GM12878 (cell line): ENCODE data around the gene HAO1. TPM values are rescaled to one million over a fixed set of nuclear protein-coding genes. Genes with fewer than 3 reads are reported as not detected.

Experiments
- ATAC-seq: fragments of 200-7000 bp; cut with Tn5 transposase; 3 replicates; pipeline ENCODE4 v1.9.1; 2020; ENCODE audit warnings: mild to moderate bottlenecking, moderate library complexity
- BruUV-seq: library from RNA; stranded (reverse); fragments of 400-500 nt; replicated peaks from 2 replicates; lab custom pipeline; 2021; lab: Mats Ljungman, UMichigan
- CTCF ChIA-PET: fragments of 300-600 bp; sonication (Branson Sonifier 250); formaldehyde crosslinking; extraction: SDS; loops from one replicate; lab custom pipeline; 2021; ENCODE audit warnings: inconsistent platforms; lab: Yijun Ruan, JAX
- POLR2A ChIA-PET: fragments of 350-600 bp; formaldehyde crosslinking; extraction: SDS; loops from one replicate; lab custom pipeline; 2021; ENCODE audit warnings: inconsistent platforms; lab: Charles Lee
- RAD21 ChIA-PET: fragments of 300-600 bp; sonication (Branson Sonifier 250); formaldehyde crosslinking; loops from one replicate; lab custom pipeline; 2023; ENCODE audit warnings: antibody characterized with exemption; ENCODE audit not compliant: unreplicated experiment; lab: Charles Lee
- SMC1A ChIA-PET: fragments of 300-600 bp; sonication (Branson Sonifier 250); formaldehyde crosslinking; loops from one replicate; lab custom pipeline; 2023; ENCODE audit not compliant: unreplicated experiment, uncharacterized antibody; lab: Charles Lee
- DNase-seq: peaks from one replicate; pipeline ENCODE4 v3.0.0-alpha.2; 2011; ENCODE audit warnings: low read depth, low spot score
- FAIRE-seq: peaks from 3 replicates; lab custom pipeline; 2011; peaks lifted over from hg19 to GRCh38; lab: Jason Lieb, UNC
- H2AFZ ChIP-seq: 2 replicates; pipeline ENCODE4 v1.6.0; 2011; ENCODE audit warnings: low read depth, low read length, control low read depth; ENCODE audit not compliant: control insufficient read depth
- H3K27ac ChIP-seq: 2 replicates; pipeline ENCODE4 v1.5.1; 2011; ENCODE audit warnings: control low read depth; ENCODE audit not compliant: control insufficient read depth, insufficient read depth
- H3K27me3 ChIP-seq, 2 experiments: replicated peaks in 1 of 2; 2 replicates each; pipeline versions ENCODE4 v1.6.0 to v1.6.1; 2011; ENCODE audit warnings: low read length in 1 of 2; ENCODE audit not compliant: control insufficient read depth in 2 of 2, insufficient read depth in 2 of 2
- H3K36me3 ChIP-seq, 2 experiments: 2 replicates each; pipeline ENCODE4 v1.5.1; 2011; ENCODE audit warnings: low read length in 1 of 2; ENCODE audit not compliant: control insufficient read depth in 2 of 2, insufficient read depth in 2 of 2
- H3K4me1 ChIP-seq: 2 replicates; pipeline ENCODE4 v1.6.1; 2011; ENCODE audit warnings: mild to moderate bottlenecking, low read length, moderate library complexity, mixed read lengths; ENCODE audit not compliant: control insufficient read depth, insufficient read depth
- H3K4me2 ChIP-seq: 2 replicates; pipeline ENCODE4 v1.6.0; 2011; ENCODE audit warnings: control low read depth; ENCODE audit not compliant: control insufficient read depth, insufficient read depth
- H3K4me3 ChIP-seq: fragments of 200-600 bp; sonication (generic); 2 replicates; pipeline ENCODE4 v1.5.1; 2016
- H3K79me2 ChIP-seq: 2 replicates; pipeline ENCODE4 v1.6.0; 2011; ENCODE audit warnings: low read length; ENCODE audit not compliant: control insufficient read depth, insufficient read depth
- H3K9ac ChIP-seq: 2 replicates; pipeline ENCODE4 v1.8.0; 2011; ENCODE audit warnings: low read length, control low read depth, mixed read lengths; ENCODE audit not compliant: control insufficient read depth, insufficient read depth
- H3K9me3 ChIP-seq: replicated peaks from 3 replicates; pipeline ENCODE4 v1.5.1; 2011; ENCODE audit warnings: mild to moderate bottlenecking, low read length; ENCODE audit not compliant: control insufficient read depth, insufficient read depth
- H4K20me1 ChIP-seq: 2 replicates; pipeline ENCODE4 v1.6.0; 2011; ENCODE audit not compliant: control insufficient read depth, insufficient read depth
- HDGF ChIP-seq: fragments of 450-650 bp; IDR thresholded peaks from 2 replicates; pipeline ENCODE4 v1.6.1; 2016; ENCODE audit warnings: antibody characterized with exemption
- IKZF1 ChIP-seq: fragments of 450-650 bp; conservative IDR thresholded peaks from 2 replicates; pipeline ENCODE4 v1.6.1; 2017; ENCODE audit warnings: antibody characterized with exemption, mild to moderate bottlenecking
- IRF4 ChIP-seq: IDR thresholded peaks from 2 replicates; pipeline ENCODE4 v1.6.1; 2011; ENCODE audit warnings: low read depth, low read length
- NRF1 ChIP-seq: conservative IDR thresholded peaks from 2 replicates; pipeline ENCODE4 v1.6.1; 2011; ENCODE audit warnings: mild to moderate bottlenecking, low read depth, low read length, improper control_type of control experiment
- PAX5 ChIP-seq: IDR thresholded peaks from 2 replicates; pipeline ENCODE4 v1.6.1; 2011; ENCODE audit warnings: low read depth, low read length, borderline replicate concordance
- RAD21 ChIP-seq: IDR thresholded peaks from 2 replicates; pipeline ENCODE4 v1.6.1; 2011; ENCODE audit warnings: mild to moderate bottlenecking, low read depth, low read length, moderate library complexity; ENCODE audit not compliant: insufficient read depth
- RB1 ChIP-seq: fragments of 450-650 bp; formaldehyde crosslinking; IDR thresholded peaks from 2 replicates; pipeline ENCODE4 v1.6.1; 2017; ENCODE audit warnings: mild to moderate bottlenecking, borderline replicate concordance
- RELA ChIP-seq: fragments of 450-650 bp; IDR thresholded peaks from 2 replicates; pipeline ENCODE4 v1.8.0; 2014; ENCODE audit warnings: borderline replicate concordance; ENCODE audit not compliant: partially characterized antibody
- RUNX3 ChIP-seq: IDR thresholded peaks from 2 replicates; pipeline ENCODE4 v1.6.1; 2012; ENCODE audit warnings: low read length, inconsistent platforms
- SMC3 ChIP-seq: IDR thresholded peaks from 2 replicates; pipeline ENCODE4 v1.6.1; 2011; ENCODE audit warnings: low read length, improper control_type of control experiment, borderline replicate concordance
- SREBF1 ChIP-seq: IDR thresholded peaks from 2 replicates; pipeline ENCODE4 v1.6.1; 2012; ENCODE audit warnings: mild to moderate bottlenecking, low read length
- WGBS: methylation state at CpG from one replicate; pipeline ENCODE4 v1.1.6; 2016; ENCODE audit warnings: low lambda C conversion rate; ENCODE audit not compliant: insufficient replicate concordance, insufficient coverage; ENCODE audit errors: missing lambda C conversion rate; 5-methylcytosine and 5-hydroxymethylcytosine counted together
- in situ Hi-C: fragments of 300-500 bp; cut with MboI; formaldehyde crosslinking; loops from 9 replicates; pipeline ENCODE4 v1.14.3; 2018; ENCODE audit warnings: mixed read lengths
- intact Hi-C: fragments of 100-400 bp; cut with micrococcal nuclease; formaldehyde crosslinking; loops from one replicate; pipeline ENCODE4 v1.14.2; 2022; ENCODE audit not compliant: unreplicated experiment
- polyA plus RNA-seq, 11 experiments: library from polyadenylated mRNA; depleted of rRNA in 4 of 11; unstranded in 6 of 11; stranded (reverse) in 5 of 11; fragments of >200 nt; fragmentation: Nextera tagmentation in 4 of 11; fragmentation: Illumina TruSeq in 1 of 11; extraction: Ambion mirVana in 4 of 11; extraction: Trizol in 1 of 11; gene quantifications; 1 replicate in 1 of 11; 2 replicates in 10 of 11; pipeline versions ENCODE4 v1.2.1 to v1.2.3, GENCODE V29; 2011 to 2016; ENCODE audit warnings: inconsistent platforms in 2 of 11, missing spikeins in 2 of 11, low read depth in 1 of 11
- total RNA-seq, 4 experiments: library from RNA; depleted of rRNA in 3 of 4; stranded (reverse); fragments of >200 nt in 3 of 4; fragmentation: Illumina TruSeq in 1 of 4; extraction: Trizol in 1 of 4; gene quantifications; 2 replicates each; pipeline versions ENCODE4 v1.2.1 to v1.2.3, GENCODE V29; 2013 to 2021
- TF ChIP-seq, protein P1 (sequence below): IDR thresholded peaks from 2 replicates; pipeline ENCODE4 v1.6.1; 2012; ENCODE audit warnings: low read depth, low read length, improper control_type of control experiment
- TF ChIP-seq, protein P2 (sequence below), 3 experiments: IDR thresholded peaks in 2 of 3; conservative IDR thresholded peaks in 1 of 3; 2 replicates each; pipeline ENCODE4 v1.5.1; 2011; ENCODE audit warnings: low read depth in 3 of 3, low read length in 3 of 3, mild to moderate bottlenecking in 3 of 3, control low read depth in 2 of 3, moderate library complexity in 2 of 3, inconsistent platforms in 1 of 3, mixed read lengths in 1 of 3; ENCODE audit not compliant: control insufficient read depth in 2 of 3, insufficient read depth in 1 of 3; ENCODE audit errors: extremely low read depth in 1 of 3

Gene HAO1
- total and polyA plus RNA-seq, 10 of the 15 experiments (the other 5 are each of a cell fraction or from before 2014, with no cell fraction given): 0.03 to 0.29 (median 0.05) TPM; not detected in 7

DNA sequence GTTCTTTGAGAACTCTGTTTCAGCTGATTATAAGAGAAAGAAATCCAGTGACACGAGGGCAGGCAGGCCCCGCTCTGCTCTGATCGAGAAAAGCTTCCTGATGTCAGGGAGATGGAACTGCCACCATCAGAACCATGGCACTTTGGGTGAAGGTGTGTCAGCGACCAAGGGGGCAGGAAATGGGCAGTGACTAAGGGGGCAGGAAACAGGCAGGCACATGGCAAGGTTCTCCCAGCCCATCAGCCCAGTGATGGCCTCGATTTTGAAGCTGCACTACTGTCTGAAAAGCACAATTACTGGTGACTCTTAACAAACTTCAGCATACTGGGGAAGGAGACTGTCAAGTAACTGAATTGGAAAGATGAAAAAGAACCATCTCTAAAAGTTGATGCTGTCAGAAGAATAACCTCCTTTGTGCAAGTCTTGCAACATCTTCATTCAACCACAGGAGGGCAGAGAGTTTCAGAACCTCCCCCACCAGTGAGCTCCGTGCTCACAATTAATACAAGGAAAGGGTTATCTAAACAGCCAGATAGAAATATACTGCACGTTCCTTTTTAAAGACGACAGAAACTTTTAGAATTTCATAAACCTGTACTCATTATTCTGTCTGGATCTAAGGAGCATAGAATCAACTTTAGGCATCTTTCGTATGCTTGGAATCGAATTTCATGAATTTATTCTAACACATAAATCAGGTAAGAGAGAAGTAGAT lies 40.2 kb upstream of the HAO1 start:
- CTCF ChIA-PET: interaction anchor here (0.7 to 2.3 kb wide), 10 partner anchors 12 to 742 kb away, joined by 3 to 12 read pairs (median 4); no protein-coding TSS in a partner anchor
- Histone ChIP-seq H4K20me1 (no peaks in the 10 kb centered on the region), H2AFZ (no peak overlapping the region), H3K4me2 (no peak overlapping the region), H3K4me1 (no peaks in the 10 kb centered on the region), H3K36me3 (peaks cover 2 to 9% of the 10 kb centered on the region in 2 experiments), H3K27ac (no peak overlapping the region), H3K9me3 (no peaks in the 10 kb centered on the region), H3K79me2 (no peaks in the 10 kb centered on the region), H3K9ac (no peak overlapping the region), H3K4me3 (no peak overlapping the region), H3K27me3 (no peaks in the 10 kb centered on the region)
- in situ Hi-C loops: no loop called here
- intact Hi-C loops: loop anchor here (1.0 kb wide), 1 partner anchor 742 kb away; no protein-coding TSS in a partner anchor
- 62% methylated on average over 10 of the region's 10 CpGs for WGBS
- no TSS peak for BruUV-seq
- SMC1A ChIA-PET: interaction anchor here (0.7 to 2.2 kb wide), 6 partner anchors 31 to 73 kb away, joined by 3 to 8 read pairs (median 3); no protein-coding TSS in a partner anchor
- no peak for DNase-seq
- POLR2A ChIA-PET: no interaction called here
- no peak for TF ChIP-seq RELA
- TF ChIP-seq, protein P1, sequence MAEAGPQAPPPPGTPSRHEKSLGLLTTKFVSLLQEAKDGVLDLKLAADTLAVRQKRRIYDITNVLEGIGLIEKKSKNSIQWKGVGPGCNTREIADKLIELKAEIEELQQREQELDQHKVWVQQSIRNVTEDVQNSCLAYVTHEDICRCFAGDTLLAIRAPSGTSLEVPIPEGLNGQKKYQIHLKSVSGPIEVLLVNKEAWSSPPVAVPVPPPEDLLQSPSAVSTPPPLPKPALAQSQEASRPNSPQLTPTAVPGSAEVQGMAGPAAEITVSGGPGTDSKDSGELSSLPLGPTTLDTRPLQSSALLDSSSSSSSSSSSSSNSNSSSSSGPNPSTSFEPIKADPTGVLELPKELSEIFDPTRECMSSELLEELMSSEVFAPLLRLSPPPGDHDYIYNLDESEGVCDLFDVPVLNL: no peak
- no peak for TF ChIP-seq PAX5
- TF ChIP-seq IRF4: peak; percentile 46; the same call in 1 of the 2 replicates
- TF ChIP-seq SREBF1: no peak
- no peak for TF ChIP-seq IKZF1
- TF ChIP-seq RUNX3: 0 out of 2 replicates have a peak, but pooled peaks have one; percentile 11
- TF ChIP-seq RB1: no peak
- TF ChIP-seq, protein P2, sequence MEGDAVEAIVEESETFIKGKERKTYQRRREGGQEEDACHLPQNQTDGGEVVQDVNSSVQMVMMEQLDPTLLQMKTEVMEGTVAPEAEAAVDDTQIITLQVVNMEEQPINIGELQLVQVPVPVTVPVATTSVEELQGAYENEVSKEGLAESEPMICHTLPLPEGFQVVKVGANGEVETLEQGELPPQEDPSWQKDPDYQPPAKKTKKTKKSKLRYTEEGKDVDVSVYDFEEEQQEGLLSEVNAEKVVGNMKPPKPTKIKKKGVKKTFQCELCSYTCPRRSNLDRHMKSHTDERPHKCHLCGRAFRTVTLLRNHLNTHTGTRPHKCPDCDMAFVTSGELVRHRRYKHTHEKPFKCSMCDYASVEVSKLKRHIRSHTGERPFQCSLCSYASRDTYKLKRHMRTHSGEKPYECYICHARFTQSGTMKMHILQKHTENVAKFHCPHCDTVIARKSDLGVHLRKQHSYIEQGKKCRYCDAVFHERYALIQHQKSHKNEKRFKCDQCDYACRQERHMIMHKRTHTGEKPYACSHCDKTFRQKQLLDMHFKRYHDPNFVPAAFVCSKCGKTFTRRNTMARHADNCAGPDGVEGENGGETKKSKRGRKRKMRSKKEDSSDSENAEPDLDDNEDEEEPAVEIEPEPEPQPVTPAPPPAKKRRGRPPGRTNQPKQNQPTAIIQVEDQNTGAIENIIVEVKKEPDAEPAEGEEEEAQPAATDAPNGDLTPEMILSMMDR (IDR thresholded peaks at IDR 0.05 in 2 of 3, conservative IDR thresholded peaks at IDR 0.05 in 1 of 3; ENCODE audit: control insufficient read depth in 2 of 3, extremely low read depth in 1 of 3, insufficient read depth in 1 of 3, low read depth in 3 of 3, low read length in 3 of 3): peak; percentile 46 to 49 (median 47); a peak in 4 of 6 replicates
- no peak for TF ChIP-seq HDGF
- TF ChIP-seq SMC3: peak; percentile 43; the same call in 1 of the 2 replicates
- no peak for TF ChIP-seq NRF1
- peak; percentile 41; the same call in 1 of the 2 replicates for TF ChIP-seq RAD21
- peak; percentile 84 for ATAC-seq
- RAD21 ChIA-PET: interaction anchor here (0.7 to 1.0 kb wide), 4 partner anchors 18 to 741 kb away, joined by 3 to 7 read pairs (median 3); no protein-coding TSS in a partner anchor
- FAIRE-seq: no peak
